Fibroblast of the conjunctiva (primary cell): ENCODE measurements around the gene CYP4F22.
A peak's percentile ranks its signal among the peaks of the same experiment; 100 is the strongest.
"Not testable (repeated sequence)": the region's sequence is repeated elsewhere in the genome, so short reads cannot be mapped to it uniquely, and the experiment has no call there.

ENCODE experiments used
- DNase-seq: peaks from one replicate; pipeline ENCODE4 v3.0.0-alpha.2; 2010; ENCODE audit warnings: low read depth

The CYP4F22 gene

DNA sequence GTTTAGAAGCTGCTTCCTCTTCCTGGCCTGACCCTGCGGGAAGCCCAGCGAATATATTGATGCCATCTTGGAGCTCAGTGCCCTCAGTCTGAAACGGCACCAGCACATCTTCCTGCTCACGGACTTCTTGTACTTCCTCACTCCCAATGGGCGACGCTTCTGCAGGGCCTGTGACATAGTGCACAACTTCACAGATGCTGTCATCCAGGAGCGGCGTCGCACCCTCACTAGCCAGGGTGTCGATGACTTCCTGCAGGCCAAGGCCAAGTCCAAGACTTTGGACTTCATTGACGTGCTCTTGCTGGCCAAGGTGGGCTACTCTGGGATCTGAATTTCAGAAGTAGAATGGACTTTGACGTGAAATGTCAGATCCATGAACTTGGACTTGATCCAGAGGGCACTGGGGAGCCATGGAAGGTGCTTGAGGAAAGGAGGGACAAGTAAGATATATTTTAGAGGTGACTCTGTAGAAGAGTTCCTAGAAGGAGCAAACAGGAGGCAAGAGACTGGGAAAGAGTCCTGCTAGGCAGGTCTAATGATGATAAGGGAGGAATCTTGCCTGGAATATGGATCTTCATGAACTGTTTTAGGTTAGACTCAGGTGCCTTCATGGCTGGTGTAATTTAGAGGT lies 68.3 kb downstream of the CYP4F22 start:
- DNase-seq: no peak

DNA sequence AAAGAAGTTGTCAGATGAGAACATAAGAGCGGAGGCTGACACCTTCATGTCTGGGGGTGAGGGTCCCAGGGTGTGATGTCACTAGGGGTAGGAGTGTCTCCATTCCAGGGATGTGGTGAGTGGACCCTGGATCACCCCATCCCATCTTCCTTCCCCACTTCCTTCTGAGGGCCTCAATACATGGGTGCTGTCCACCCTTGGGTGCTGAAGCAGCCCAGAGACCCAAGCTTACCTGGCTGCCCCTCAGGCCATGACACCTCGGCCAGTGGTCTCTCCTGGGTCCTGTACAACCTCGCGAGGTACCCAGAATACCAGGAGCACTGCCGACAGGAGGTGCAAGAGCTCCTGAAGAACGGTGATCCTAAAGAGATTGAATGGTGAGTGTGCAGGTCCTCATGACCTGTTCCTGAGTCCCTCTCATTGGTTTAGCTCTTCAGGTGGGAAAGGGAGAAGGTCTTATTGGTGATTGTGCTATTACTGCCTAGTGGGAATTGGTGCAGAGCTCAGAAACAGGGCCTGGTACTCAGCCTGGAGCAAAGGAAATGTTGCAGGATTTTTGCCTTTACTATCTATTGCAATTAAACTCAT lies 69.0 kb downstream of the CYP4F22 start:
- no peak for DNase-seq

DNA sequence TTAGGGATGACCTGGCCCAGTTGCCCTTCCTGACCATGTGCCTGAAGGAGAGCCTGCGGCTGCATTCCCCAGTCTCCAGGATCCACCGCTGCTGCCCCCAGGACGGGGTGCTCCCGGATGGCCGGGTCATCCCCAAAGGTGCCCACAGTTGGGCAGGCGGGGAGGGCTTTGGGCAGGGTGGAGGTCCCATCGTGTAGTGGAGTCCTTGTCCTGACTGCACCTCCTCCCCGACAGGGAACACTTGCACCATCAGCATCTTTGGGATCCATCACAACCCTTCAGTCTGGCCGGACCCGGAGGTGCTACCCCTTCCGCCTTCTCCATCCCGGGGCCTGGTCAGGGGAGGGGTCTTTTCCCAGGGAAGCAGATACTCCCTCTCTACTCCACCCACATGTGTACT lies 75.0 kb downstream of the CYP4F22 start:
- no peak for DNase-seq

DNA sequence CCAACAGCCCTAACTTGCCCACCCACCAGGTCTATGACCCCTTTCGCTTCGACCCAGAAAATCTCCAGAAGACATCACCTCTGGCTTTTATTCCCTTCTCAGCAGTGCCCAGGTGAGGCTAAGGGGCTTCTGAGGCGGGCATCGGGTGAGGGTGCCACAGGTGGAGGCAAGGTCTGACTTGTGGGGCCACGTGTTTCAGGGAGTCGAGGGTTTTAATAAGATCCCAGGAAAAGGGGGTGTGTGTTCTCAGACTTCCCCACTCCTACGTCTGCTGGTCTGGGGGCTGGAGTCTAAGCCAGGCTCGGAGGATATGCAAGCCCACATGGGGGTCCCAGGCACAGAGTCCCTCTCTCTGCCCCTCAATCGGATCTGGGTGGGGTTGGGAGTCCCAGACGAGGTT lies 75.8 kb downstream of the CYP4F22 start:
- DNase-seq: no peak

DNA sequence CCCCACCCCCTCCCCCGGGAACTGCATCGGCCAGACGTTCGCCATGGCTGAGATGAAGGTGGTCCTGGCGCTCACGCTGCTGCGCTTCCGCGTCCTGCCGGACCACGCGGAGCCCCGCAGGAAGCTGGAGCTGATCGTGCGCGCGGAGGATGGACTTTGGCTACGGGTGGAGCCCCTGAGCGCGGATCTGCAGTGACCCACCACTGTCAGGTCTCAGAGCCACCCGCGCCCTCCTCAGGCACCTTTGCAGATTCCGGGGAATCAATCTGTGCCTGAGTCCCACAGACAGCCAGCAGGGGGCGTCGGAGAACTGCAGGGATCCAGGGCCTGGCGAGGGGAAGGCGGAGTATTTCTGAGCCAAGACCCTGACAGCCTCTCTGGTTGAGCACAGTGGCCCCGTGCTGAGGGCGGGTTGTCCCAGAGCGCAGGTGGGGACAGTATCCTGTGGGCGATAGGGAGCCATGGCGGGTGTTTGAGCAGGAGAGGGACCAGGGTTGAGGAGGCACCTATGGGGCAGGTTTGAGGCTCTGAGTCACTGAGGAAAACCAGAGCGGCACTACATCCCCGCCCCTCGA lies 76.3 kb downstream of the CYP4F22 start:
- peak; percentile 26 for DNase-seq

DNA sequence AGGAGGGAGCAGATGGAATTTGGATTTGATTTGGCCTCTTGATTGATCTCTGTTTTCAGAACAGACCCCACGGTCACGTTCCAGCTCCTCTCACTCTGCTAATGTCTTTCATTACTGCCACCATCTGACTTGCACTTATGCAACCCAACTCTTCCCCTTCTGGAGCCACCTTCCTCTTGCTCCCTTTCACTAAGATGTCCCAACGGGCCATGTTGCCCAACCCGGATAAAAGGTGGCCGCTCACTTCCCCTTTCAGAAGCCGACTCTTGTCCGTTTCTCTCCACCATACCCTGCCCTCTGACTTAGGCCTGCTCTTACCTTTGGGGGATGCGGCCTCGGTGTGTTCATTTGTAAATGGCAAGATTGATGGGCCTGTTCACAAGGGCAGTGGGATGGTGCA lies 79.3 kb downstream of the CYP4F22 start:
- no peak for DNase-seq

DNA sequence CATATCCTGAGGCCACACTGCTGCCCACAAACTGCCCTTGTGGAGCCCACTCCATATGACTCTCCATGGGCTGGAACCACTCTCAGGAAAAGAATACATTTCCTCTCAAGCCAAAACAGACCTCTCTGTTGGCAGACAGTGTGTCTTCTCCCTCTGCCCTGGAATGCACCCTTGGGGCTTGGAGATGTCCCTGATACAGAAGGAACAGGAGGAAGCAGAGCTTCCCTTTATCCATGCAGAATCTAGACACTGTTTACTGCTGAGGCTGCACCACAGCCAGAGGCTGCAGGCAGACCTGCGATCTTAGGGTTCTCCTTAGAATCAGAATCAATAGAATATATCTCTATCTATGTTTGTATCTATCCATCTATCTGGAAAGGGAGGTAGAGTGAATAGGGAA lies 79.9 kb downstream of the CYP4F22 start:
- DNase-seq: no peak

DNA sequence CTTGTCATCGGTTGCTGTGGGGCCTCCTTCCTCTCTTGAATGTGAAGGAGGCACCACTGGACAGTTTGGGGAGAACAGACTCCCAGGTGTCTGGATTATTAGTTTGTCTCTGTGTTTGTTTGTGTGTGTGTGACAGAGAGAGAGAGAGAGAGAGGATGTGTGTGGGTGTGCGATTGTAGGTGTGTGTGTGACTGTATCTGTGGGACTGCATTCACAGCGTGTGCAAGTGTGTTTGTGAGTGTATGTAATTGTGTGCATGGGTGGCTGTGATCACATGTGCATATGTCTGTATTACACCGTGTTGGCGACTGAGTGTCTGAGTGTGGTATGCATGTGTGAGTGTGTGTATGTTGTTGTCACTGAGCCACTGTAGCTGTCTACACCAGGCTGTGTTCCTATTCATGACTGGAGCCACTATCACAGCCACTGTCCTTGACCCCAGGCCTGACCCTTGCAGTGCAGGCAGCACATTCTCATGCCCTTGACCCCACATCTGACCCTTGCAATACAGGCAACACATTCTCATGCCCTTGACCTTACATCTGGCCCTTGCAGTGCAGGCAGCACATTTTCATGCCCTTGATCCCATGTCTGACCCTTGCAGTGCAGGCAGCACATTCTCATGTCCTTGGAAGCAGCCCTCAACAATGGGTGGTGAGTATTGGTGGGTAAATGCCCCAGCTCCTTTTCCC lies 81.6 kb downstream of the CYP4F22 start:
- no peak for DNase-seq

DNA sequence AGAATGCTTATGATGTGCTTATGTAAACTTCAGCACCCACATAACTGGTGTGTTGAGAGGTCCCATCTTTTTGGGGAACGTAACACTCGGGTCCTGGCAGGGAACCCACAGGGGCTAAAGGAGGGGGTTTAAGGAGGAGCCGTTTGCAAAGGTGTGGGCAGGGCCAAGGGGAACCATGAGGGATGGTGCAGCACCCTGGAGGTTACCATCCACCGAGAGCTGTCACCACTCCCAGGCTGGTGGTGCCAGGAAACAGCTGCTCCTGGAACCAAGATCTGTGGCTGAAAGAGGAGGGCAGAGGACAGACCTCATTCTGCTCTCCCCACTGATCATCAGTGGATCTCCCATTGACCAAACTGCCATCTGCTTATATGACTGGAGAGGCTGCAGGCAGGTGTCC lies 83.5 kb downstream of the CYP4F22 start:
- no peak for DNase-seq

DNA sequence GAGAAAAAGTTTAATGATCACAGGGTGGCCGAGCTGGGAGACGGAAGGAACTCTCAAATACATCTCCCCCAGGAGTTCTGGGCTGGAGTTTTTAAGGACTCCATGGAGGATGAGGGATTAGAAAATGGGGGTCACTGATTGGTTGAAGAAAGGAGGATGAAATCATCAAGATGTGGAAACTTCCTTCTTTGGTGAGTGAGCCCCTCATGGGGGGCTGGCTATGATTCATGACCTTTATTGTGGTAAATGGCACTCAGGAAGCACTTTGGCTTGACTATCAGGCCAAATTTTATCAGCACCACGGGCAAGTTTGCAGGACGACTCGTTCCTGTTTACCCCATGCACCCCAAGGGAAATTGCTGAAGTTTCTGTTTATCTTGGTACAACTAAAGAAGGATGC lies 84.2 kb downstream of the CYP4F22 start:
- DNase-seq: not testable (repeated sequence)

DNA sequence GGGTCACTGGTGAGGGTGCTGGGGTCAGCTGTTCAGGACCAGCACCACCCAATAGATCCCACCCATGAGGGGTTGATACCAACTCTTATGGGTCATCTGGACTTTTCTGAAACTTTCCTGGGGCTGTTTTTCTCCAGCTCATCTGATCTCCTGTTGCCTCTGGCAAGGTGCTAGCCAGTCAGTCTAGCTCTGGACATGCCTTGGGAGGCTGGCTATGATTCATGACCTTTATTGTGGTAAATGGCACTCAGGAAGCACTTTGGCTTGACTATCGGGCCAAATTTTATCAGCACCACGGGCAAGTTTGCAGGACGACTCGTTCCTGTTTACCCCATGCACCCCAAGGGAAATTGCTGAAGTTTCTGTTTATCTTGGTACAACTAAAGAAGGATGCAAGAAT lies 85.4 kb downstream of the CYP4F22 start:
- DNase-seq: not testable (repeated sequence)

DNA sequence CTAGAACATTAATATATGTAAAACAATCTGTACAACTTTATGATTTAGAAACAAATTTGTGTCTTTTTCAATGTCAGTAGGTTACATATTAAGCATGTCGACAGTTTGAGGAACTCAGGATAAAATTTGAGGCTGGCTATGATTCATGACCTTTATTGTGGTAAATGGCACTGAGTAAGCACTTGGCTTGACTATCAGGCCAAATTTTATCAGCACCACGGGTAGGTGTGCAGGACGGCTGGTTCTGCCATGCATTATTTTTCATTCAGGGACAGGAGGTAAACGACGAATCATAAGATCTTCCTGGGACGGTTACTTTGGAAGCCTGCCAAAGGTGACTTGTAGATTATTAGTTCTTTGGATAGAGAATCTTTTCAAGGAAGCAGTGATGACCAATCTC lies 86.7 kb downstream of the CYP4F22 start:
- no peak for DNase-seq
